NCI-H1417 (cell line): Measurements from ENCODE around the gene AHDC1.

ENCODE experiments used
- DNase-seq, 3 experiments: peaks; one replicate each; lab custom pipeline; 2025; lab: John Stamatoyannopoulos, UW

Gene AHDC1

DNA sequence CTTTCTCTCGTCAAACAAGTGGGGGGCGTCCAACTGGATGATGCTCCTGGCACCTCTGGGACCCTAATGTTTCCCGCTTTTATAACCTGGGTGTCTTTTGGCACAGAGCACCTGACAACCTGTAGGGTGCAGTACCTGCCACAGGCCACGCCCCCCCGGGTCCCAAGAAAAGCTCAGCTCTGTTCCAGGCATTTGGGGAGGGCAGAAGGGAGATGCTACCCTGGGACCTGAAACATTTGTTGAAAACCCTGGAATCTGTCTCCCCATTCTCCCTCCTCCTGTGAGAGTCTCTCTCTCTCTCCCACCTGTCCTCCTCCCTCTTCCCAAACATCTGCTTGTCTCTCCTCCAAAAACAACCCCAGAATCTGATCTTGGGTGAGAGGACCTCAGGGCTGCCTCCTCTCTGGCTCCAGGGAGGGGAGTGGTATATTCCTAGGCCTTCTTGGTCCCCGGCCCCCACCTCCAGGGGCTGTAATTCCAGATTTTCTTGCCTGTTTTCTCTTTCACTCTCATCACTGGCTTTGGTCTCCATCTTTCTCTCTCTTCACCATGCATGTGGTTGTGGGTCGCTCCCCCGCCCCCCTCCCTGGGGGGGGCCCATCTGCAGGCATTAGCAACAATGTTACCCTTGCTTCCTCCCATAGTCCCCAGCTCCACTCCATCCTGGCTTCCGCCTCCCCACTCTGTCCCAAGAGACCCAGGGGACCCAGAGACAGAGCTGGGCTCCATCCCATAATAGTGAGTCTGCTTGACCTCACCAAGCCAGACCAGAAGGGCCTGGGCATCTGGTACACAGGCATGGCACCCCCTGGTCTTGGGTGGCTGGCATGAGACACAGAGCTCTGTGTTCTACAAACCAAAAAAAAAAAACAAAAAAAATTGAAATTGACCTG lies 4.1 kb downstream of the AHDC1 start:
- DNase-seq = peak in 1 of 3 experiments; percentile 48

DNA sequence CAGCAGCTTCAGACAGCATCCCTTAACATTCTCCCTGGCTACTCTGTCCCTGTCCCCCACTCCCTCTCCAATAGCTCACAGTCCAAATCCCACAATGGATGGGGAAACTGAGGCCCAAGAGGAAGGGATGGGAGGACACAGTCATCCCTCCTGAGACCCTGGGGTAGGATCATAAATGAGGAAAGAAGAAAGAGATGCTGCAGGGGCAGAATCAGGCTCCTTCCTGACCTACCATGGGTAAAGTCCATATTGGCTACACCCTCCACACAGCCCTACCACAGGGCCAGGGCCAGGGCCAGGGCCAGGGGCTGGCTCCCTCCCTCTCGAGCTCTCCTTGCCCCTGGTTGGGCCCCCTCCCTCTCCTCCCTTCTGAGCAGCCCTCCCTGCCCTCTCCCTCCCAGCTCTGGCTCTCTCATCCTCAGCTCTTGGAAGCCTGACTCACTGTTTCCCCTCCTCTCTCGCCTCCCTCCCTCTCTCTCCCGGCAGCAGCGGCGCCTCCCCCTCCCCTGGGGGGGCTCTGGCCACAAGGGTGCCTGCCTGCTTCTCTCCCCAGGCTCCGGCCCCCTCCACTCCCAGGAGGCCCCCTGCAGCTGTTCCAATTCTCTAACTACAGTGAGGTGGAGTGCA lies 4.9 kb downstream of the AHDC1 start:
- peak in 2 of 3 experiments; percentile 65 to 77 for DNase-seq

GRCh38 chr1:27598295-27598687 lies 5.7 kb downstream of the AHDC1 start:
- DNase-seq = no peak

GRCh38 chr1:27597516-27598294 lies 6.2 kb downstream of the AHDC1 start:
- DNase-seq = no peak

DNA sequence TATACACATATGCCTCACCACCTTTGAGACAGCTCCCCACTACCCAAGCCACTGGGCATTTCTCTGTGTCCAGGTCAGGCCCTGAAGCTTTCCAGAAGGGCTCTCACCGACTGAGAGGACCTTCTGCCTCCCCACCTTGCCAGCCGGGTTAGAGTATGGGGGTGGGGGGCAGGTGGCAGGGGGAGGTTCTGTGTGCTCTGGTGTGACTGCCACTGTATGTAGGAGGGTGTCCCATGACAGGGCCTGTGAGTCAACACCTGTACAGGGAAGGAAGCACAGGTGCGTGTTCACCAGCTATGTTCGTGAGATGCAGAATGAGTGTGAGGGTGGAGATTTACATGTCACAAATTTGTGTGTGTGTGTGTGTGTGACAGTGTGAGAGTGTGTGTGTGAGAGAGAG lies 7.0 kb downstream of the AHDC1 start:
- DNase-seq = no peak

DNA sequence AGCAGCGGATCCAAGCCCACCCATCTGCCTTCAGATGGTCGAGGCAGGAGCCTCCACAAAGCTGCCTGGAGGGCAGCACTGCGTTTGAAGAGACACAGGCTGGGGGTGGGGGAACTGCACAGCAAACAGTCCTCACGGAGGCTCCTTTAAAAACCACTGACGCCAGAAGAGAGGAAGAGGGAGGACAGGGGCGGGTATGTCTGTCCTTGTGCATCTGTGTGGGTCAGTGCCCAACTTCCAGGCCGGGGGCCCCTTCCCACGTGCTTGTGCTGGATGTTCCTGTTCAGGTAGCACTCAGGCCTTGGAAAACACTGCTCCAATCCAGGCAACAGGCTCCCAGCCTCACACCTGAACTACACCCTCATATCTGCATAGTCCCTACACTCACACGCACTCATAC lies 7.7 kb downstream of the AHDC1 start:
- DNase-seq = no peak

DNA sequence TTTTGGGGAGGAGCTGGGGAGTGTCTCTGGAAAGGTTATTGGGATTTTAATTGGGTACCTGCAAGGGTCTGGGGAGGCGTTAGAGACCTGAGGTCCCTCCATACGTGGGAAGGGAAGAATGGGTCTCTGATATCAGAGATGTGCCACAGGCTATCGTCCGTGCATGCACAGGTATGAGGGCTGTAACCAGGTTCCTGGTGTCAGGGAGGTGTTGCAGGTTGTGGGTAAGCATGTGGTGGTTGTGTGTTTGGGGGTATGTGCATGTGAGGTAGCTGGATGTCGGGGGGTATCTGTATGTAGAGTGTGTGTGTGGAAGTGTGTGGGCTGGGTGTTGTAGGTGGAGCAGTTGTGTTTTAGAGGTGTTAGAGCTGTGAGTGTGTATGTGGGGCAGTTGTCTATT lies 8.3 kb downstream of the AHDC1 start:
- no peak for DNase-seq

DNA sequence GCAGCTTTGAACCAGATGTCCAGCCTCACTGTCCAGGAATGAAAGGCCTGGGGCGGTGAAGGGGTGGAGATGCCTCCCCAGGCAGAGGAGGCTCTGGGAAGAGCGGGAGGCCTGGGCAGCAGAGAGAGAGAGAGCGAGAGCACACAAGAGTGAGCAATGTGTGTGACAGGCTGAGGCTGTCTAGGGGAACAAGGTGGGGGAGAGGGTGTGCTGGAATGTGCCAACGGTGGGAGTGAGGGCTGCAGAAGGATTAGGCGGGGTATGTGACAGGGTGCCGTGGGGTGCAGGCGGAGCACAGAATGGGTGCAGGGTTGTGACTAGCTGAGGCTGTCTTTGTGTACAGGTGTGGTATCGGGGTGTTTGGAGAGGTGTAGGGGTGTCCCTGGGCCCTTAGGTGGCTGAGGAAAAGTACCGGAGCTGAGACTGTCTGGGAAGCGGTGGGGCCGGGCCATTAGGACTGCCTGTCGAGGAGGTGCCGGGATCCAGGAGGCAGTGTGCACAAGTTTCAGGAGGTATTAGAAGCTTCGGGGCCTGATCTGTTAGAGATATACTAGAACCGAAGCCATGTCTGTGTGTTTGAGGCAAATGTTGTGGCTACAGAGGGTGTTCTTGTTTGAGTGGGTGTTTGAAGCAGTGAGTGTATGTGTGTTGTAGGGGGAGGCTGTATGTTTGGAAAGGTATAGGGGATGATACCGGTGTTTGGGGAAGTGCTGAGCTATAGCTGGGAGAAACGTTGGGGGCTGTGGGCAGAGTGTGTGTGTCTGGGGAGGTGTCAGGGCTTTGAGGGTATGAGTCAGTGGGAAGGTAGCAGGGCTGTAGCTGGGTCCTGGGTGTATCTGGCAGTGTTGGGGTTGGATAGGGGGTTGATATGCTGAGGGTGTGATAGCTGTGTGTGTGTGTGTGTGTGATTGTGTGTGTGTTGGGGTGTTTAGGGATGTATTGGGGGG lies 9.1 kb downstream of the AHDC1 start:
- no peak for DNase-seq

- DNase-seq = peak in 1 of 3 experiments; percentile 8
Observed at GRCh38 chr1:27593678-27594563, 10.0 kb downstream of the AHDC1 start.

GRCh38 chr1:27592931-27593677 lies 10.8 kb downstream of the AHDC1 start:
- DNase-seq = peak in 1 of 3 experiments; percentile 56

GRCh38 chr1:27592232-27592930 lies 11.6 kb downstream of the AHDC1 start:
- peak in 2 of 3 experiments; percentile 68 to 69 for DNase-seq

GRCh38 chr1:27591622-27592021 lies 12.3 kb downstream of the AHDC1 start:
- DNase-seq = peak in 2 of 3 experiments; percentile 25 to 68

DNA sequence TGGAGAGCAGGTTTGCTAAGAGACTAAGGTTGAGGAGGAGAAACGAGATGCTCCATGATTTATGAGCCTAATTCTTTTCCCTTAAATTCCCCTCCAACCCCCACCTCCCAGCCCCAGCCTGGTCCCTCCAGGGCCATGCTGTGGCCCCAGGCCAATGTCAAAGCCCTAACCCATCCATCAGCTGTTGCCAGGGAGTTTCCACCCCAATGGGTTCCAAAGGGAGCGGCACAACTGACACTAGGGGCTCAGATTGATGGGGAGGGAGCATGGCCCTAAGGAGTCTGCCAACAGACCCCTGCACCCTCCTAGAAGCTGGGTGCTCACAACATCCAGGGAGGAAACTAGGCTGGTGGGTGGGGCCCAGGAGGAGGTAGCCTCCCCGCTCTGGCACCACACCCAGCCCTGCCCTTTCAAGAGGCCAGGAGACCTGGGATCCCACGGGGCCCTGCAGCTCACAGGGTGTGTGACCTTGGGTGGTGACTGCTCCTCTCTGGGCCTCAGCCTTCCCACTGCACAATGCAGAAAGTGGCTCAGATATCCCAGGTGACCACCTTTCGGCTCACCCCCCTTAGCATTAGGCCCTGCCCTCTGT lies 12.9 kb downstream of the AHDC1 start:
- DNase-seq = no peak

DNA sequence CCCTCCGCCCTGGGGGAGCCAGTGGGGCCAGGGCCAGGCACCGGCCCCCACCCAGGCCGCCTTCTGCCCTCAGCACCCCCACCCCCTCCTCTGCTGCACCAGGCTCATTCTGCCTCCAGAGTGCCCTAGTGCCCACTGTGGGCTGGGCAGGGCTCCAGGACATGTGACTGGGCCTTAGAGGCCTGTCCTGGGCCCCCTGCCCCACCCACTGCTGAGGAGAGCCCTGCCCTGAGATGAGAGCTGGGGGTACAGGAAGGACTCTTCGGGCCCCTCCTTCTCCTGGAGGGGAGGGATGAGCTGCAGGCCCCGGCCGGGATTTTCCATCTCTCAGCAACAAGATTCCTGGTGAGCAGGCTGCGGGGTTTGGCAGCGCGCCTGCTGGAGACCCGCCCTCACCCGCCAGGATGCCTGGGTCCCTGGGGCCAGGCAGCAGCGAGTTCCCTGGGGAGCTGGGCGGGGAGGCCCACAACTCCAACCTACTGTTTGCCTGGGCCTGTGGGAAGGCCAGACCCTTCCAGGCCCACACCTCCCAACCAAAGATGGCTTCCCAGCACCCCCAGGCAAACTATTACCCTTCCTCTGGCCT lies 14.0 kb downstream of the AHDC1 start:
- DNase-seq = peak in 2 of 3 experiments; percentile 51 to 69

GRCh38 chr1:27589441-27589840 lies 14.5 kb downstream of the AHDC1 start:
- DNase-seq = no peak

- no peak for DNase-seq
Observed at GRCh38 chr1:27588256-27589232, 15.4 kb downstream of the AHDC1 start.

- no peak for DNase-seq
Observed at GRCh38 chr1:27585684-27586083, 18.3 kb downstream of the AHDC1 start.
